ENCODE measurements around the gene SAMD8.

- TF ChIP-seq POLR2A (IDR thresholded peaks at IDR 0.05) (no peak), CTCF (IDR thresholded peaks at IDR 0.05) (no peak)
These were observed 49.5 kb upstream of the SAMD8 start for GRCh38 chr10:75061709-75062505.

Data from sigmoid colon (tissue), 3 donors.